ENCODE measurements around the gene TAOK2.
A peak's percentile ranks its signal among the peaks of the same experiment; 100 is the strongest.
"Not testable (repeated sequence)": the region's sequence is repeated elsewhere in the genome, so short reads cannot be mapped to it uniquely, and the experiment has no call there.

The TAOK2 gene

GRCh38 chr16:30031477-30031918 lies 57.8 kb downstream of the TAOK2 start:
- no peak overlapping the region for H3K4me3 ChIP-seq (ENCODE audit: low read depth, low read length)
- no peak for TF ChIP-seq CTCF (IDR thresholded peaks at IDR 0.05; ENCODE audit: low read depth, low read length)
- TF ChIP-seq MYC (IDR thresholded peaks at IDR 0.05; ENCODE audit: low read depth, low read length): no peak
- TF ChIP-seq MAX (IDR thresholded peaks at IDR 0.05; ENCODE audit: low read depth, low read length): no peak
- TF ChIP-seq POLR2A (IDR thresholded peaks at IDR 0.05; ENCODE audit: extremely low read depth, insufficient read length): no peak
- DNase-seq (ENCODE audit: low read depth): no peak

GRCh38 chr16:30032083-30032819 lies 58.6 kb downstream of the TAOK2 start:
- no peak overlapping the region for H3K4me3 ChIP-seq (ENCODE audit: low read depth, low read length)
- TF ChIP-seq MYC (IDR thresholded peaks at IDR 0.05; ENCODE audit: low read depth, low read length) (no peak), POLR2A (IDR thresholded peaks at IDR 0.05; ENCODE audit: extremely low read depth, insufficient read length) (no peak), CTCF (IDR thresholded peaks at IDR 0.05; ENCODE audit: low read depth, low read length) (peak; percentile 74), MAX (IDR thresholded peaks at IDR 0.05; ENCODE audit: low read depth, low read length) (no peak)
- peak; percentile 87 for DNase-seq (ENCODE audit: low read depth)

GRCh38 chr16:30033270-30033669 lies 59.6 kb downstream of the TAOK2 start:
- DNase-seq (ENCODE audit: low read depth): peak; percentile 20
- no peak for TF ChIP-seq POLR2A (IDR thresholded peaks at IDR 0.05; ENCODE audit: extremely low read depth, insufficient read length)
- H3K4me3 ChIP-seq (ENCODE audit: low read depth, low read length): no peak overlapping the region

- TF ChIP-seq MYC (IDR thresholded peaks at IDR 0.05; ENCODE audit: low read depth, low read length) (no peak), CTCF (IDR thresholded peaks at IDR 0.05; ENCODE audit: low read depth, low read length) (no peak), POLR2A (IDR thresholded peaks at IDR 0.05; ENCODE audit: extremely low read depth, insufficient read length) (no peak), MAX (IDR thresholded peaks at IDR 0.05; ENCODE audit: low read depth, low read length) (no peak)
- peak; percentile 26 for DNase-seq (ENCODE audit: low read depth)
- H3K4me3 ChIP-seq (ENCODE audit: low read depth, low read length): no peak overlapping the region
Measured at GRCh38 chr16:30040221-30040620, 66.6 kb downstream of the TAOK2 start.

- H3K4me3 ChIP-seq (ENCODE audit: low read depth, low read length); DNase-seq (ENCODE audit: low read depth): not testable (repeated sequence)
Measured at GRCh38 chr16:30040690-30041089, 67.0 kb downstream of the TAOK2 start.

- H3K4me3 ChIP-seq (ENCODE audit: low read depth, low read length): no peak overlapping the region
- DNase-seq (ENCODE audit: low read depth): peak; percentile 45
- TF ChIP-seq MAX (IDR thresholded peaks at IDR 0.05; ENCODE audit: low read depth, low read length) (no peak), POLR2A (IDR thresholded peaks at IDR 0.05; ENCODE audit: extremely low read depth, insufficient read length) (no peak), CTCF (IDR thresholded peaks at IDR 0.05; ENCODE audit: low read depth, low read length) (peak; percentile 8)
Measured at GRCh38 chr16:30041841-30042240, 68.2 kb downstream of the TAOK2 start.

Data from NB4 (cell line).